Breast epithelium (tissue), 3 donors: Measurements from ENCODE around the gene MRPL21.

Experiments used
- CTCF ChIP-seq, 3 donors: fragments of 450-650 bp; IDR thresholded peaks; one replicate each; pipeline ENCODE4 v1.5.1; 2016 to 2017; ENCODE audit warnings: antibody characterized with exemption in 3 of 3, mild to moderate bottlenecking in 3 of 3, moderate library complexity in 3 of 3
- POLR2A ChIP-seq: fragments of 450-650 bp; IDR thresholded peaks from one replicate; pipeline ENCODE4 v1.6.1; 2016; ENCODE audit warnings: antibody characterized with exemption, mild to moderate bottlenecking, moderate library complexity
- POLR2AphosphoS5 ChIP-seq, 3 donors: sonication (generic); formaldehyde crosslinking; IDR thresholded peaks; one replicate each; pipeline ENCODE4 v1.6.1; 2017; ENCODE audit warnings: antibody characterized with exemption in 3 of 3

- TF ChIP-seq CTCF (IDR thresholded peaks at IDR 0.05): peak in 1 of 3 donors; percentile 31
- TF ChIP-seq POLR2AphosphoS5 (IDR thresholded peaks at IDR 0.05): no peak
- TF ChIP-seq POLR2A: no peak
Observed at GRCh38 chr11:68889948-68890446, 13.6 kb downstream of the MRPL21 start.
